ENCODE data around the gene EEF1AKMT3. TPM values are rescaled to one million over a fixed set of nuclear protein-coding genes. Genes with fewer than 3 reads are reported as not detected.

Gene EEF1AKMT3
- total and polyA plus RNA-seq, 2 experiments from 2014 or later: 1.3 to 5.3 TPM

GRCh38 chr12:57758552-57759359 lies 13.7 kb upstream of the EEF1AKMT3 start:
- Histone ChIP-seq H3K79me2 (replicated peaks; ENCODE audit: insufficient read depth) (no peaks in the 10 kb centered on the region), H3K4me2 (no peak overlapping the region), H3K4me1 (ENCODE audit: insufficient read depth) (peaks cover 22% of the 10 kb centered on the region), H3K36me3 (ENCODE audit: insufficient read depth) (no peaks in the 10 kb centered on the region), H3F3A (replicated peaks; ENCODE audit: low read depth) (peaks cover 14% of the 10 kb centered on the region), H3K9me2 (ENCODE audit: insufficient read depth) (no peaks in the 10 kb centered on the region), H3K27ac (ENCODE audit: low read depth) (no peak overlapping the region), H3K27me3 (ENCODE audit: insufficient read depth) (peaks cover 90% of the 10 kb centered on the region), H4K20me1 (replicated peaks; ENCODE audit: insufficient read depth) (peaks cover 4% of the 10 kb centered on the region; the same call in 1 of the 2 replicates), H2AFZ (no peak overlapping the region), H3K4me3 (no peak overlapping the region)
- Mint-ChIP-seq H3K27me3 (ENCODE audit: insufficient read depth, low read depth, poor library complexity) (peaks cover 60% of the 10 kb centered on the region), H3K4me1 (peaks cover 28% of the 10 kb centered on the region), H3K4me3 (no peak overlapping the region), H3K27ac (no peak overlapping the region), H3K36me3 (ENCODE audit: low read depth) (no peaks in the 10 kb centered on the region; the same call in 2 of the 3 replicates), H3K9me3 (no peaks in the 10 kb centered on the region)
- TF ChIP-seq JUNB (IDR thresholded peaks at IDR 0.05; ENCODE audit: unreplicated experiment) (no peak), ETS1 (IDR thresholded peaks at IDR 0.05) (no peak), CTCF (conservative IDR thresholded peaks at IDR 0.05; ENCODE audit: low read depth in 2 of 2) (no peak), EZH2 (IDR thresholded peaks at IDR 0.05; ENCODE audit: low read depth, unreplicated experiment) (no peak), ZNF331 (CRISPR knock-in tag; IDR thresholded peaks at IDR 0.05; ENCODE audit: low read depth) (no peak), NANOG (IDR thresholded peaks at IDR 0.05; ENCODE audit: borderline replicate concordance) (no peak), ZNF114 (CRISPR knock-in tag; IDR thresholded peaks at IDR 0.05) (no peak), STAT1 (IDR thresholded peaks at IDR 0.05; ENCODE audit: unreplicated experiment) (no peak), CREB1 (CRISPR knock-in tag; IDR thresholded peaks at IDR 0.05; ENCODE audit: low read depth) (no peak), EZH2phosphoT487 (IDR thresholded peaks at IDR 0.05; ENCODE audit: unreplicated experiment) (no peak), POLR2AphosphoS5 (IDR thresholded peaks at IDR 0.05; ENCODE audit: low read depth) (no peak)
- TF ChIP-seq, protein P1, sequence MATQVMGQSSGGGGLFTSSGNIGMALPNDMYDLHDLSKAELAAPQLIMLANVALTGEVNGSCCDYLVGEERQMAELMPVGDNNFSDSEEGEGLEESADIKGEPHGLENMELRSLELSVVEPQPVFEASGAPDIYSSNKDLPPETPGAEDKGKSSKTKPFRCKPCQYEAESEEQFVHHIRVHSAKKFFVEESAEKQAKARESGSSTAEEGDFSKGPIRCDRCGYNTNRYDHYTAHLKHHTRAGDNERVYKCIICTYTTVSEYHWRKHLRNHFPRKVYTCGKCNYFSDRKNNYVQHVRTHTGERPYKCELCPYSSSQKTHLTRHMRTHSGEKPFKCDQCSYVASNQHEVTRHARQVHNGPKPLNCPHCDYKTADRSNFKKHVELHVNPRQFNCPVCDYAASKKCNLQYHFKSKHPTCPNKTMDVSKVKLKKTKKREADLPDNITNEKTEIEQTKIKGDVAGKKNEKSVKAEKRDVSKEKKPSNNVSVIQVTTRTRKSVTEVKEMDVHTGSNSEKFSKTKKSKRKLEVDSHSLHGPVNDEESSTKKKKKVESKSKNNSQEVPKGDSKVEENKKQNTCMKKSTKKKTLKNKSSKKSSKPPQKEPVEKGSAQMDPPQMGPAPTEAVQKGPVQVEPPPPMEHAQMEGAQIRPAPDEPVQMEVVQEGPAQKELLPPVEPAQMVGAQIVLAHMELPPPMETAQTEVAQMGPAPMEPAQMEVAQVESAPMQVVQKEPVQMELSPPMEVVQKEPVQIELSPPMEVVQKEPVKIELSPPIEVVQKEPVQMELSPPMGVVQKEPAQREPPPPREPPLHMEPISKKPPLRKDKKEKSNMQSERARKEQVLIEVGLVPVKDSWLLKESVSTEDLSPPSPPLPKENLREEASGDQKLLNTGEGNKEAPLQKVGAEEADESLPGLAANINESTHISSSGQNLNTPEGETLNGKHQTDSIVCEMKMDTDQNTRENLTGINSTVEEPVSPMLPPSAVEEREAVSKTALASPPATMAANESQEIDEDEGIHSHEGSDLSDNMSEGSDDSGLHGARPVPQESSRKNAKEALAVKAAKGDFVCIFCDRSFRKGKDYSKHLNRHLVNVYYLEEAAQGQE (IDR thresholded peaks at IDR 0.05; ENCODE audit: unreplicated experiment): no peak
- TF ChIP-seq, protein P2, sequence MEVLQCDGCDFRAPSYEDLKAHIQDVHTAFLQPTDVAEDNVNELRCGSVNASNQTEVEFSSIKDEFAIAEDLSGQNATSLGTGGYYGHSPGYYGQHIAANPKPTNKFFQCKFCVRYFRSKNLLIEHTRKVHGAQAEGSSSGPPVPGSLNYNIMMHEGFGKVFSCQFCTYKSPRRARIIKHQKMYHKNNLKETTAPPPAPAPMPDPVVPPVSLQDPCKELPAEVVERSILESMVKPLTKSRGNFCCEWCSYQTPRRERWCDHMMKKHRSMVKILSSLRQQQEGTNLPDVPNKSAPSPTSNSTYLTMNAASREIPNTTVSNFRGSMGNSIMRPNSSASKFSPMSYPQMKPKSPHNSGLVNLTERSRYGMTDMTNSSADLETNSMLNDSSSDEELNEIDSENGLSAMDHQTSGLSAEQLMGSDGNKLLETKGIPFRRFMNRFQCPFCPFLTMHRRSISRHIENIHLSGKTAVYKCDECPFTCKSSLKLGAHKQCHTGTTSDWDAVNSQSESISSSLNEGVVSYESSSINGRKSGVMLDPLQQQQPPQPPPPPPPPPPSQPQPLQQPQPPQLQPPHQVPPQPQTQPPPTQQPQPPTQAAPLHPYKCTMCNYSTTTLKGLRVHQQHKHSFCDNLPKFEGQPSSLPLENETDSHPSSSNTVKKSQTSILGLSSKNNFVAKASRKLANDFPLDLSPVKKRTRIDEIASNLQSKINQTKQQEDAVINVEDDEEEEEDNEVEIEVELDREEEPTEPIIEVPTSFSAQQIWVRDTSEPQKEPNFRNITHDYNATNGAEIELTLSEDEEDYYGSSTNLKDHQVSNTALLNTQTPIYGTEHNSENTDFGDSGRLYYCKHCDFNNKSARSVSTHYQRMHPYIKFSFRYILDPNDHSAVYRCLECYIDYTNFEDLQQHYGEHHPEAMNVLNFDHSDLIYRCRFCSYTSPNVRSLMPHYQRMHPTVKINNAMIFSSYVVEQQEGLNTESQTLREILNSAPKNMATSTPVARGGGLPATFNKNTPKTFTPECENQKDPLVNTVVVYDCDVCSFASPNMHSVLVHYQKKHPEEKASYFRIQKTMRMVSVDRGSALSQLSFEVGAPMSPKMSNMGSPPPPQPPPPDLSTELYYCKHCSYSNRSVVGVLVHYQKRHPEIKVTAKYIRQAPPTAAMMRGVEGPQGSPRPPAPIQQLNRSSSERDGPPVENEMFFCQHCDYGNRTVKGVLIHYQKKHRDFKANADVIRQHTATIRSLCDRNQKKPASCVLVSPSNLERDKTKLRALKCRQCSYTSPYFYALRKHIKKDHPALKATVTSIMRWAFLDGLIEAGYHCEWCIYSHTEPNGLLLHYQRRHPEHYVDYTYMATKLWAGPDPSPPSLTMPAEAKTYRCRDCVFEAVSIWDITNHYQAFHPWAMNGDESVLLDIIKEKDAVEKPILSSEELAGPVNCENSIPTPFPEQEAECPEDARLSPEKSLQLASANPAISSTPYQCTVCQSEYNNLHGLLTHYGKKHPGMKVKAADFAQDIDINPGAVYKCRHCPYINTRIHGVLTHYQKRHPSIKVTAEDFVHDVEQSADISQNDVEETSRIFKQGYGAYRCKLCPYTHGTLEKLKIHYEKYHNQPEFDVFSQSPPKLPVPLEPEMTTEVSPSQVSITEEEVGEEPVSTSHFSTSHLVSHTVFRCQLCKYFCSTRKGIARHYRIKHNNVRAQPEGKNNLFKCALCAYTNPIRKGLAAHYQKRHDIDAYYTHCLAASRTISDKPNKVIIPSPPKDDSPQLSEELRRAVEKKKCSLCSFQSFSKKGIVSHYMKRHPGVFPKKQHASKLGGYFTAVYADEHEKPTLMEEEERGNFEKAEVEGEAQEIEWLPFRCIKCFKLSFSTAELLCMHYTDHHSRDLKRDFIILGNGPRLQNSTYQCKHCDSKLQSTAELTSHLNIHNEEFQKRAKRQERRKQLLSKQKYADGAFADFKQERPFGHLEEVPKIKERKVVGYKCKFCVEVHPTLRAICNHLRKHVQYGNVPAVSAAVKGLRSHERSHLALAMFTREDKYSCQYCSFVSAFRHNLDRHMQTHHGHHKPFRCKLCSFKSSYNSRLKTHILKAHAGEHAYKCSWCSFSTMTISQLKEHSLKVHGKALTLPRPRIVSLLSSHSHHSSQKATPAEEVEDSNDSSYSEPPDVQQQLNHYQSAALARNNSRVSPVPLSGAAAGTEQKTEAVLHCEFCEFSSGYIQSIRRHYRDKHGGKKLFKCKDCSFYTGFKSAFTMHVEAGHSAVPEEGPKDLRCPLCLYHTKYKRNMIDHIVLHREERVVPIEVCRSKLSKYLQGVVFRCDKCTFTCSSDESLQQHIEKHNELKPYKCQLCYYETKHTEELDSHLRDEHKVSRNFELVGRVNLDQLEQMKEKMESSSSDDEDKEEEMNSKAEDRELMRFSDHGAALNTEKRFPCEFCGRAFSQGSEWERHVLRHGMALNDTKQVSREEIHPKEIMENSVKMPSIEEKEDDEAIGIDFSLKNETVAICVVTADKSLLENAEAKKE (CRISPR knock-in tag; IDR thresholded peaks at IDR 0.05): no peak
- ATAC-seq (no peak), DNase-seq (ENCODE audit: low spot score) (no peak)
